Gastroesophageal sphincter (tissue), 3 donors: Measurements from ENCODE around the gene TOP2B.

Source experiments
- POLR2A ChIP-seq, 2 donors: fragments of 450-650 bp; IDR thresholded peaks; one replicate each; pipeline ENCODE4 v1.6.1; 2017; ENCODE audit warnings: antibody characterized with exemption in 2 of 2, mild to moderate bottlenecking in 2 of 2, moderate library complexity in 1 of 2
- POLR2AphosphoS5 ChIP-seq: sonication (generic); formaldehyde crosslinking; IDR thresholded peaks from one replicate; pipeline ENCODE4 v1.6.1; 2017; ENCODE audit warnings: antibody characterized with exemption
- TF ChIP-seq, protein P1 (sequence below), 4 experiments: fragments of 200-600 bp in 2 of 4; fragments of 450-650 bp in 2 of 4; sonication (generic) in 1 of 4; IDR thresholded peaks; one replicate each; pipeline ENCODE4 v1.5.1; 2017 to 2019; ENCODE audit warnings: antibody characterized with exemption in 4 of 4, mild to moderate bottlenecking in 2 of 4, moderate library complexity in 2 of 4

DNA sequence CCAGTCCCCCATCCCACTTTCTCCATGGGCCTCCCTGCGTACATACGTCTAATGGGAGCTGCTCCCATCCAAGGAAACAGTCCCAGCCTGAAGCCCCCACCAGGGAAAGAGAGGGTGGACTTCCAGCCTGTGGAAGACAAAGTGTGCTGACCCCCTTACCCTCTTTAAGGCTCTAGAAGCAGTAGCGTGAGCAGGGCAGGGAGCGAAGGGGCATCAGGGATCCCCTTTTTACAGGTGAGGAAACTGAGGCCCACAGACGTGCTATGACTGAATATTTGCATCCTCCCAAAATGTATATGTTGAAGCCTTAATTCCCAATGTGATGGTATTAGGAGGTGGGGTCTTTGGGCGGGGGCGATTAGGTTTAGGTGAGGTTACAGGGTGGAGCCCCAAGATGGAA lies 83.4 kb downstream of the TOP2B start:
- TF ChIP-seq, protein P1, sequence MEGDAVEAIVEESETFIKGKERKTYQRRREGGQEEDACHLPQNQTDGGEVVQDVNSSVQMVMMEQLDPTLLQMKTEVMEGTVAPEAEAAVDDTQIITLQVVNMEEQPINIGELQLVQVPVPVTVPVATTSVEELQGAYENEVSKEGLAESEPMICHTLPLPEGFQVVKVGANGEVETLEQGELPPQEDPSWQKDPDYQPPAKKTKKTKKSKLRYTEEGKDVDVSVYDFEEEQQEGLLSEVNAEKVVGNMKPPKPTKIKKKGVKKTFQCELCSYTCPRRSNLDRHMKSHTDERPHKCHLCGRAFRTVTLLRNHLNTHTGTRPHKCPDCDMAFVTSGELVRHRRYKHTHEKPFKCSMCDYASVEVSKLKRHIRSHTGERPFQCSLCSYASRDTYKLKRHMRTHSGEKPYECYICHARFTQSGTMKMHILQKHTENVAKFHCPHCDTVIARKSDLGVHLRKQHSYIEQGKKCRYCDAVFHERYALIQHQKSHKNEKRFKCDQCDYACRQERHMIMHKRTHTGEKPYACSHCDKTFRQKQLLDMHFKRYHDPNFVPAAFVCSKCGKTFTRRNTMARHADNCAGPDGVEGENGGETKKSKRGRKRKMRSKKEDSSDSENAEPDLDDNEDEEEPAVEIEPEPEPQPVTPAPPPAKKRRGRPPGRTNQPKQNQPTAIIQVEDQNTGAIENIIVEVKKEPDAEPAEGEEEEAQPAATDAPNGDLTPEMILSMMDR (IDR thresholded peaks at IDR 0.05): no peak
- TF ChIP-seq POLR2A (IDR thresholded peaks at IDR 0.05) (no peak), POLR2AphosphoS5 (no peak)
